GM12864 (cell line): Measurements from ENCODE around the gene MAN1C1.

Source experiments
- DNase-seq: peaks from one replicate; pipeline ENCODE4 v3.0.0-alpha.2; 2011; ENCODE audit warnings: low read depth
- H3K4me3 ChIP-seq: 2 replicates; pipeline ENCODE4 v1.5.1; 2011; ENCODE audit warnings: mild to moderate bottlenecking, low read depth, low read length, control low read depth
- CTCF ChIP-seq: IDR thresholded peaks from 2 replicates; pipeline ENCODE4 v1.5.1; 2011; ENCODE audit warnings: low read depth, mild to moderate bottlenecking, moderate library complexity, low read length, control low read depth, inconsistent platforms; ENCODE audit errors: missing control alignments

Gene MAN1C1

GRCh38 chr1:25799352-25799934 lies 182.9 kb downstream of the MAN1C1 start:
- no peak for DNase-seq
- TF ChIP-seq CTCF = no peak
- peak overlapping the region; percentile 36; the same call in 1 of the 2 replicates for H3K4me3 ChIP-seq

GRCh38 chr1:25799935-25800702 lies 183.5 kb downstream of the MAN1C1 start, which contains the start of gene SELENON:
TSS of gene SELENON (plus strand) at chr1:25800193. CDS start at chr1:25800231, 38 bp downstream.
- no peak for DNase-seq
- no peak for TF ChIP-seq CTCF
- H3K4me3 ChIP-seq = peak within 1 kb of the TSS; percentile 36

- DNase-seq = no peak
- no peak for TF ChIP-seq CTCF
- peak overlapping the region; percentile 1; the same call in 1 of the 2 replicates for H3K4me3 ChIP-seq
These were observed 184.2 kb downstream of the MAN1C1 start for GRCh38 chr1:25800703-25801377.

- peak; percentile 29 for DNase-seq
- H3K4me3 ChIP-seq = no peak overlapping the region
These were observed 186.3 kb downstream of the MAN1C1 start for GRCh38 chr1:25802915-25803314.

GRCh38 chr1:25803368-25803767 lies 186.8 kb downstream of the MAN1C1 start:
- TF ChIP-seq CTCF = no peak

More at GRCh38 chr1:25802915-25803314, 186.3 kb downstream of the MAN1C1 start:
- TF ChIP-seq CTCF = peak; percentile 38

GRCh38 chr1:25804244-25804963 lies 187.8 kb downstream of the MAN1C1 start:
- TF ChIP-seq CTCF = no peak
- peak; percentile 45 for DNase-seq
- H3K4me3 ChIP-seq = no peak overlapping the region

More at GRCh38 chr1:25803368-25803767, 186.8 kb downstream of the MAN1C1 start:
- DNase-seq = no peak
- H3K4me3 ChIP-seq = no peak overlapping the region
